ENCODE data around the gene CRMP1.

DNA sequence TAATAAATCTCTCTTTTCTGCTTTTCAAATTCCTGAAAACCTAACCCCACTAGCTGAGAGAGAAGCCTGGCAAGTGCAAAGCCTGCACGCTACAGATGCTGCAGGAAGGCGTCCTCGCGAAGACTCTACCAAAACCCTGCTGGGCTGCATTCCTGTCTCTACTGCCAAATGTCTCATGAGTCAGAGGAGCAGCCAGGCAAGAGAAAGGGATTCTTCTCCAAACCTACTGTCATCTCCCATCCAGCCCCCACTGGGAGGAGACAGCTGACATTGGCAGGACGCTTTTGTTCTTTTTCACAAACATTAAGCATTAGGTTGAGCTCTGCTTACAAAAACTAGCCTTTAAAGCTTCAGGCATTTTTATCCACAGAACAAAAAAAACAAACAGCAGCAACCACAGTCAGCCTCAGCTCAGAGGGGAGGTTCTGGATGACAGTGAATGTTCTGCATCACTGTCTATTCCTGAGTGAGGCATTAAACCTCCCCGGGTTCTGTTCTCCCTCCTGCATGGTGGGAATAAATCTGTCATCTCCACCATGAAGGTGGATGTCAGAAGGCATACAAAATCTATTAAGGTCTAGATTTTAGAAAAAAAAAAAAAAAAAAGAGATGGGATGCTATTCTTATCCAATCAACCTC is 18.0 kb downstream of the CRMP1 start:
- no peak for TF ChIP-seq L3MBTL2 (conservative IDR thresholded peaks at IDR 0.05)
- no peak for TF ChIP-seq SUZ12 (IDR thresholded peaks at IDR 0.05)
- TF ChIP-seq TARDBP (IDR thresholded peaks at IDR 0.05): no peak
- no peak for TF ChIP-seq SP1 (IDR thresholded peaks at IDR 0.05)

Measured in HEK293T (cell line).